Measurements from ENCODE around the gene PPM1F.

DNA sequence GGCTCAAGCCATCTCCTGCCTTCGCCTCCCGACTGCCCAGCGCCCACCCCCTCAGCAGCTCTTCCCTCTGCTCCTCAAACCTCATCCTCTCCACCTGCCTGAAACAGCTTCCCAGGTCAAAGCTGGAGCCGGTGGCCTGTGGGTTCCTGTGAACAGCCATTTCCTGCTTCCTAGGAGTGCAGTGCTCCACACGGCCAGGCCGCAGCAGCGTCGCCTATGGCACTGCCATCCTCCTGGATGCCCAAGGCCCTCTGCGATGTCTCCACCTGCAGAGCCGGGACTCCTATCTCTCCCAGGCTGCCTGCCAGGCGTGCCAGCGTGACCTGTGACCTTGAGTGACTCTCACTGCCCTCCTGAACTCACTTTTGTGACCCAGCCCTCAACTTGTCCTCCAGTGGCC lies 24.6 kb downstream of the PPM1F start:
- TF ChIP-seq EP300 (conservative IDR thresholded peaks at IDR 0.05; ENCODE audit: poor library complexity, severe bottlenecking) (no peak), EZH2 (IDR thresholded peaks at IDR 0.05; ENCODE audit: borderline replicate concordance, insufficient read depth, low read length, poor library complexity, severe bottlenecking) (no peak), TAF1 (IDR thresholded peaks at IDR 0.05; ENCODE audit: low read depth) (no peak), RAD21 (conservative IDR thresholded peaks at IDR 0.05) (no peak)
- TF ChIP-seq, protein P1, sequence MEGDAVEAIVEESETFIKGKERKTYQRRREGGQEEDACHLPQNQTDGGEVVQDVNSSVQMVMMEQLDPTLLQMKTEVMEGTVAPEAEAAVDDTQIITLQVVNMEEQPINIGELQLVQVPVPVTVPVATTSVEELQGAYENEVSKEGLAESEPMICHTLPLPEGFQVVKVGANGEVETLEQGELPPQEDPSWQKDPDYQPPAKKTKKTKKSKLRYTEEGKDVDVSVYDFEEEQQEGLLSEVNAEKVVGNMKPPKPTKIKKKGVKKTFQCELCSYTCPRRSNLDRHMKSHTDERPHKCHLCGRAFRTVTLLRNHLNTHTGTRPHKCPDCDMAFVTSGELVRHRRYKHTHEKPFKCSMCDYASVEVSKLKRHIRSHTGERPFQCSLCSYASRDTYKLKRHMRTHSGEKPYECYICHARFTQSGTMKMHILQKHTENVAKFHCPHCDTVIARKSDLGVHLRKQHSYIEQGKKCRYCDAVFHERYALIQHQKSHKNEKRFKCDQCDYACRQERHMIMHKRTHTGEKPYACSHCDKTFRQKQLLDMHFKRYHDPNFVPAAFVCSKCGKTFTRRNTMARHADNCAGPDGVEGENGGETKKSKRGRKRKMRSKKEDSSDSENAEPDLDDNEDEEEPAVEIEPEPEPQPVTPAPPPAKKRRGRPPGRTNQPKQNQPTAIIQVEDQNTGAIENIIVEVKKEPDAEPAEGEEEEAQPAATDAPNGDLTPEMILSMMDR (IDR thresholded peaks at IDR 0.05; ENCODE audit: poor library complexity, severe bottlenecking): no peak

Data from neural cell (in vitro differentiated cells).